Liver (tissue), 9 donors: Measurements from ENCODE around the gene MGAT4A. TPM values are rescaled to one million over a fixed set of nuclear protein-coding genes. Genes with fewer than 3 reads are reported as not detected.

Experiments
- DNase-seq: peaks from one replicate; pipeline ENCODE4 v3.0.0-alpha.2; 2017; ENCODE audit warnings: low spot score
- H3K27ac ChIP-seq, 2 donors: one replicate each; pipeline ENCODE4 v1.7.0; 2013; ENCODE audit warnings: inconsistent platforms in 2 of 2, low read length in 2 of 2, control low read depth in 1 of 2, low read depth in 1 of 2, mild to moderate bottlenecking in 1 of 2
- H3K27me3 ChIP-seq, 4 donors: one replicate each; pipeline versions ENCODE4 v1.6.1 to v1.7.0; 2013; ENCODE audit warnings: low read length in 3 of 4, inconsistent platforms in 1 of 4, mild to moderate bottlenecking in 1 of 4, moderate library complexity in 1 of 4; ENCODE audit not compliant: control insufficient read depth in 4 of 4, insufficient read depth in 4 of 4
- H3K36me3 ChIP-seq, 4 donors: one replicate each; pipeline versions ENCODE4 v1.6.1 to v1.7.0; 2013; ENCODE audit warnings: low read length in 3 of 4, mild to moderate bottlenecking in 3 of 4, low read depth in 1 of 4, moderate library complexity in 1 of 4; ENCODE audit not compliant: control insufficient read depth in 4 of 4, insufficient read depth in 3 of 4
- H3K4me1 ChIP-seq, 4 donors: one replicate each; pipeline versions ENCODE4 v1.6.1 to v1.7.0; 2013; ENCODE audit warnings: low read length in 3 of 4, mild to moderate bottlenecking in 3 of 4, moderate library complexity in 1 of 4; ENCODE audit not compliant: control insufficient read depth in 4 of 4, insufficient read depth in 4 of 4
- H3K4me3 ChIP-seq, 3 donors: one replicate each; pipeline versions ENCODE4 v1.6.1 to v1.7.0; 2013; ENCODE audit warnings: low read length in 3 of 3, control low read depth in 1 of 3, low read depth in 1 of 3, mild to moderate bottlenecking in 1 of 3
- H3K9ac ChIP-seq, 2 donors: one replicate each; pipeline ENCODE4 v1.7.0; 2013; ENCODE audit warnings: low read length in 2 of 2, mild to moderate bottlenecking in 2 of 2, moderate library complexity in 2 of 2, control low read depth in 1 of 2, low read depth in 1 of 2
- H3K9me3 ChIP-seq, 4 donors: one replicate each; pipeline versions ENCODE4 v1.6.1 to v1.7.0; 2013; ENCODE audit warnings: low read length in 3 of 4; ENCODE audit not compliant: control insufficient read depth in 4 of 4
- CTCF ChIP-seq: fragments of 150-350 bp; IDR thresholded peaks from 2 replicates; pipeline ENCODE4 v1.5.1; 2017; ENCODE audit warnings: improper control_type of control experiment, low read depth, low read length; ENCODE audit not compliant: missing input control
- EGR1 ChIP-seq, 2 donors: IDR thresholded peaks; 2 replicates each; pipeline ENCODE4 v1.6.1; 2016 to 2018; ENCODE audit warnings: antibody characterized with exemption in 2 of 2, low read depth in 2 of 2
- FOXA1 ChIP-seq: IDR thresholded peaks from 2 replicates; pipeline ENCODE4 v1.6.1; 2016; ENCODE audit warnings: antibody characterized with exemption
- FOXA2 ChIP-seq: IDR thresholded peaks from 2 replicates; pipeline ENCODE4 v1.6.1; 2016; ENCODE audit warnings: antibody characterized with exemption
- HNF4A ChIP-seq, 2 donors: conservative IDR thresholded peaks; 2 replicates each; pipeline ENCODE4 v1.6.1; 2016; ENCODE audit warnings: antibody characterized with exemption in 2 of 2, mild to moderate bottlenecking in 2 of 2
- HNF4G ChIP-seq: IDR thresholded peaks from 2 replicates; pipeline ENCODE4 v1.6.1; 2016; ENCODE audit warnings: antibody characterized with exemption
- JUND ChIP-seq, 2 donors: IDR thresholded peaks; 2 replicates each; pipeline ENCODE4 v1.6.1; 2016; ENCODE audit warnings: antibody characterized with exemption in 2 of 2
- RAD21 ChIP-seq, 2 donors: IDR thresholded peaks; 2 replicates each; pipeline ENCODE4 v1.6.1; 2016; ENCODE audit warnings: antibody characterized with exemption in 2 of 2, mild to moderate bottlenecking in 2 of 2
- RXRA ChIP-seq, 2 donors: IDR thresholded peaks; 2 replicates each; pipeline ENCODE4 v1.6.1; 2017 to 2018; ENCODE audit warnings: antibody characterized with exemption in 2 of 2, mild to moderate bottlenecking in 1 of 2
- SP1 ChIP-seq: IDR thresholded peaks from 2 replicates; pipeline ENCODE4 v1.6.1; 2018; ENCODE audit warnings: antibody characterized with exemption, mild to moderate bottlenecking
- WGBS: extraction: QIAGEN DNeasy Blood & Tissue Kit; methylation state at CpG from one replicate; pipeline ENCODE4 v1.1.7; 2013; 5-methylcytosine and 5-hydroxymethylcytosine counted together
- polyA plus RNA-seq, 2 donors: library from polyadenylated mRNA; stranded (reverse) in 1 of 2; unstranded in 1 of 2; fragments of 200-250 nt in 1 of 2; fragments of >200 nt in 1 of 2; fragmentation: Nextera tagmentation in 1 of 2; extraction: Ambion mirVana in 1 of 2; gene quantifications; one replicate each; pipeline versions ENCODE4 v1.2.1 to v1.2.3, GENCODE V29; 2013 to 2015
- total RNA-seq, 2 donors: library from RNA; depleted of rRNA; stranded (reverse); fragments of >200 nt; gene quantifications; one replicate each; pipeline ENCODE4 v1.2.3, GENCODE V29; 2014
- TF ChIP-seq, protein P1 (sequence below): IDR thresholded peaks from 2 replicates; pipeline ENCODE4 v1.6.1; 2016; ENCODE audit warnings: antibody characterized with exemption, mild to moderate bottlenecking
- TF ChIP-seq, protein P2 (sequence below): IDR thresholded peaks from 2 replicates; pipeline ENCODE4 v1.6.1; 2016; ENCODE audit warnings: antibody characterized with exemption
- donor health status: healthy.
- donor health status: healthy.
- donor health status: healthy.
- donor health status: healthy.
- donor health status: healthy.

MGAT4A gene
- total and polyA plus RNA-seq, 4 donors: 2.7 to 17.3 (median 5.4) TPM

DNA sequence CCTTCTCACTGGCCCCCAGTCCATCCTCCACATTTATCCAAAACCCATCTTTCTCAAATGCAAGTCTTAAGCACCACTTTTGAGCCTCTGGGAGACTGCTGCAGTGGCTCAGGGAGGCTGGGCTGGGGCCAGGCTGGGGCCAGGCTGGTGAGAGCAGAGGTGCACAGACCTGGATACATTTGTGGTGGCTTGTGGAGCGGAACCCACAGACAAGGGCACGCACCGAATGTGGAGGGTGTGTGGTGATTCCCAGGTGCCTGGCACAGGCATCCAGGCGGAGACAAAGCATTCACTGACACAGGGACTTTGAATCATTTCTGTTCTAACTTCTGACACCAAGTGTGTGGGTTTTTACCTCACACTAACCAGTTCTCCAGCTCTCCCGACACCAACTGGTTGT is 42.2 kb upstream of the MGAT4A start (continued):
- TF ChIP-seq, protein P1, sequence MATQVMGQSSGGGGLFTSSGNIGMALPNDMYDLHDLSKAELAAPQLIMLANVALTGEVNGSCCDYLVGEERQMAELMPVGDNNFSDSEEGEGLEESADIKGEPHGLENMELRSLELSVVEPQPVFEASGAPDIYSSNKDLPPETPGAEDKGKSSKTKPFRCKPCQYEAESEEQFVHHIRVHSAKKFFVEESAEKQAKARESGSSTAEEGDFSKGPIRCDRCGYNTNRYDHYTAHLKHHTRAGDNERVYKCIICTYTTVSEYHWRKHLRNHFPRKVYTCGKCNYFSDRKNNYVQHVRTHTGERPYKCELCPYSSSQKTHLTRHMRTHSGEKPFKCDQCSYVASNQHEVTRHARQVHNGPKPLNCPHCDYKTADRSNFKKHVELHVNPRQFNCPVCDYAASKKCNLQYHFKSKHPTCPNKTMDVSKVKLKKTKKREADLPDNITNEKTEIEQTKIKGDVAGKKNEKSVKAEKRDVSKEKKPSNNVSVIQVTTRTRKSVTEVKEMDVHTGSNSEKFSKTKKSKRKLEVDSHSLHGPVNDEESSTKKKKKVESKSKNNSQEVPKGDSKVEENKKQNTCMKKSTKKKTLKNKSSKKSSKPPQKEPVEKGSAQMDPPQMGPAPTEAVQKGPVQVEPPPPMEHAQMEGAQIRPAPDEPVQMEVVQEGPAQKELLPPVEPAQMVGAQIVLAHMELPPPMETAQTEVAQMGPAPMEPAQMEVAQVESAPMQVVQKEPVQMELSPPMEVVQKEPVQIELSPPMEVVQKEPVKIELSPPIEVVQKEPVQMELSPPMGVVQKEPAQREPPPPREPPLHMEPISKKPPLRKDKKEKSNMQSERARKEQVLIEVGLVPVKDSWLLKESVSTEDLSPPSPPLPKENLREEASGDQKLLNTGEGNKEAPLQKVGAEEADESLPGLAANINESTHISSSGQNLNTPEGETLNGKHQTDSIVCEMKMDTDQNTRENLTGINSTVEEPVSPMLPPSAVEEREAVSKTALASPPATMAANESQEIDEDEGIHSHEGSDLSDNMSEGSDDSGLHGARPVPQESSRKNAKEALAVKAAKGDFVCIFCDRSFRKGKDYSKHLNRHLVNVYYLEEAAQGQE: no peak
- TF ChIP-seq HNF4A (conservative IDR thresholded peaks at IDR 0.05) (no peak), FOXA2 (no peak), FOXA1 (no peak), HNF4G (no peak), EGR1 (IDR thresholded peaks at IDR 0.05; ENCODE audit: low read depth in 2 of 2) (no peak), RXRA (IDR thresholded peaks at IDR 0.05) (no peak), SP1 (no peak)

DNA sequence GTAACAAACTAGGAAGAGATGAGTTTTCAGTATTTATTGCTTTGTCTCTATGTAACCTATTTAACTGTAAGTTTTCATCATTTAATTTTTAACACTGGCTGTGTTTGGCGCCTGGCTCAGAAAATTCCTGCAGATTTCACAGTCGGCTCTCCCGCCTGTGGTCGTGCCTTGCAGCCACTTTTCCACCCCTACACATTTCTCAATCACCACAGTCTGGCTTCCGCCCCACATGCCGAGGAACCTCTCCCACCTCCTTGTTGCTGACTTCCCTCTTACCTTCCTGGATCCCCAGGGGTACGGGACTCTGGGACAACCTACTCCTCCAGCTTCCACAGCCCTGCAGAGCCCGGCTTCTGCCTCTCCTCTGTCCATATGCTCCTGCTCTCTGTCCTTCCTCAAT is 41.6 kb upstream of the MGAT4A start:
- peaks cover 0 to 2% (median 0%) of the 10 kb centered on the region in 4 donors for H3K4me1 ChIP-seq
- no peaks in the 10 kb centered on the region for H3K27me3 ChIP-seq
- no peak for DNase-seq
- H3K36me3 ChIP-seq: no peaks in the 10 kb centered on the region
- no peak overlapping the region for H3K4me3 ChIP-seq
- H3K9ac ChIP-seq: no peak overlapping the region
- TF ChIP-seq JUND (IDR thresholded peaks at IDR 0.05) (no peak), CTCF (no peak), RAD21 (IDR thresholded peaks at IDR 0.05) (no peak), FOXA1 (no peak), FOXA2 (no peak), HNF4G (no peak)
- TF ChIP-seq, protein P1: no peak
- TF ChIP-seq, protein P2, sequence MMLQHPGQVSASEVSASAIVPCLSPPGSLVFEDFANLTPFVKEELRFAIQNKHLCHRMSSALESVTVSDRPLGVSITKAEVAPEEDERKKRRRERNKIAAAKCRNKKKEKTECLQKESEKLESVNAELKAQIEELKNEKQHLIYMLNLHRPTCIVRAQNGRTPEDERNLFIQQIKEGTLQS: no peak
- WGBS: 89% methylated on average over 8 of the region's 8 CpGs
- H3K27ac ChIP-seq: no peak overlapping the region
- no peaks in the 10 kb centered on the region for H3K9me3 ChIP-seq
